ENCODE measurements around the gene C3AR1. TPM values are rescaled to one million over a fixed set of nuclear protein-coding genes. Genes with fewer than 3 reads are reported as not detected.

Gene C3AR1
- total and polyA plus RNA-seq, 2 of the 13 experiments (the other 11 are each of a cell fraction or from before 2014, with no cell fraction given): not detected

GRCh38 chr12:8099235-8099634 lies 33.1 kb upstream of the C3AR1 start:
- no peak for TF ChIP-seq FOXO4 (CRISPR knock-in tag; conservative IDR thresholded peaks at IDR 0.05)
- TF ChIP-seq ZNF30 (CRISPR knock-in tag; IDR thresholded peaks at IDR 0.05): no peak
- no peak for TF ChIP-seq BRD4 (CRISPR knock-in tag; IDR thresholded peaks at IDR 0.05)
- no peak for TF ChIP-seq ZNF451 (CRISPR knock-in tag; IDR thresholded peaks at IDR 0.05)
- TF ChIP-seq ZFP36 (IDR thresholded peaks at IDR 0.05; ENCODE audit: borderline replicate concordance, low read depth, low read length, partially characterized antibody): no peak
- no peak for TF ChIP-seq ZNF484 (CRISPR knock-in tag; IDR thresholded peaks at IDR 0.05; ENCODE audit: borderline replicate concordance, low read depth)
- TF ChIP-seq, protein P1, sequence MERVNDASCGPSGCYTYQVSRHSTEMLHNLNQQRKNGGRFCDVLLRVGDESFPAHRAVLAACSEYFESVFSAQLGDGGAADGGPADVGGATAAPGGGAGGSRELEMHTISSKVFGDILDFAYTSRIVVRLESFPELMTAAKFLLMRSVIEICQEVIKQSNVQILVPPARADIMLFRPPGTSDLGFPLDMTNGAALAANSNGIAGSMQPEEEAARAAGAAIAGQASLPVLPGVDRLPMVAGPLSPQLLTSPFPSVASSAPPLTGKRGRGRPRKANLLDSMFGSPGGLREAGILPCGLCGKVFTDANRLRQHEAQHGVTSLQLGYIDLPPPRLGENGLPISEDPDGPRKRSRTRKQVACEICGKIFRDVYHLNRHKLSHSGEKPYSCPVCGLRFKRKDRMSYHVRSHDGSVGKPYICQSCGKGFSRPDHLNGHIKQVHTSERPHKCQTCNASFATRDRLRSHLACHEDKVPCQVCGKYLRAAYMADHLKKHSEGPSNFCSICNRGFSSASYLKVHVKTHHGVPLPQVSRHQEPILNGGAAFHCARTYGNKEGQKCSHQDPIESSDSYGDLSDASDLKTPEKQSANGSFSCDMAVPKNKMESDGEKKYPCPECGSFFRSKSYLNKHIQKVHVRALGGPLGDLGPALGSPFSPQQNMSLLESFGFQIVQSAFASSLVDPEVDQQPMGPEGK (CRISPR knock-in tag; IDR thresholded peaks at IDR 0.05): no peak
- no peak for TF ChIP-seq SPEN (CRISPR knock-in tag; IDR thresholded peaks at IDR 0.05; ENCODE audit: low read depth)
- no peak for TF ChIP-seq ZNF382 (CRISPR knock-in tag; IDR thresholded peaks at IDR 0.05; ENCODE audit: borderline replicate concordance)
- TF ChIP-seq HNRNPUL1 (IDR thresholded peaks at IDR 0.05; ENCODE audit: low read depth, low read length): no peak
- no peak for TF ChIP-seq HINFP (CRISPR knock-in tag; IDR thresholded peaks at IDR 0.05; ENCODE audit: low read depth)
- TF ChIP-seq NFYC (CRISPR knock-in tag; IDR thresholded peaks at IDR 0.05): no peak
- TF ChIP-seq SP1 (IDR thresholded peaks at IDR 0.05): no peak
- no peak for TF ChIP-seq SP1 (CRISPR knock-in tag; IDR thresholded peaks at IDR 0.05)
- TF ChIP-seq ZNF468 (CRISPR knock-in tag; IDR thresholded peaks at IDR 0.05): no peak
- TF ChIP-seq, protein P2, sequence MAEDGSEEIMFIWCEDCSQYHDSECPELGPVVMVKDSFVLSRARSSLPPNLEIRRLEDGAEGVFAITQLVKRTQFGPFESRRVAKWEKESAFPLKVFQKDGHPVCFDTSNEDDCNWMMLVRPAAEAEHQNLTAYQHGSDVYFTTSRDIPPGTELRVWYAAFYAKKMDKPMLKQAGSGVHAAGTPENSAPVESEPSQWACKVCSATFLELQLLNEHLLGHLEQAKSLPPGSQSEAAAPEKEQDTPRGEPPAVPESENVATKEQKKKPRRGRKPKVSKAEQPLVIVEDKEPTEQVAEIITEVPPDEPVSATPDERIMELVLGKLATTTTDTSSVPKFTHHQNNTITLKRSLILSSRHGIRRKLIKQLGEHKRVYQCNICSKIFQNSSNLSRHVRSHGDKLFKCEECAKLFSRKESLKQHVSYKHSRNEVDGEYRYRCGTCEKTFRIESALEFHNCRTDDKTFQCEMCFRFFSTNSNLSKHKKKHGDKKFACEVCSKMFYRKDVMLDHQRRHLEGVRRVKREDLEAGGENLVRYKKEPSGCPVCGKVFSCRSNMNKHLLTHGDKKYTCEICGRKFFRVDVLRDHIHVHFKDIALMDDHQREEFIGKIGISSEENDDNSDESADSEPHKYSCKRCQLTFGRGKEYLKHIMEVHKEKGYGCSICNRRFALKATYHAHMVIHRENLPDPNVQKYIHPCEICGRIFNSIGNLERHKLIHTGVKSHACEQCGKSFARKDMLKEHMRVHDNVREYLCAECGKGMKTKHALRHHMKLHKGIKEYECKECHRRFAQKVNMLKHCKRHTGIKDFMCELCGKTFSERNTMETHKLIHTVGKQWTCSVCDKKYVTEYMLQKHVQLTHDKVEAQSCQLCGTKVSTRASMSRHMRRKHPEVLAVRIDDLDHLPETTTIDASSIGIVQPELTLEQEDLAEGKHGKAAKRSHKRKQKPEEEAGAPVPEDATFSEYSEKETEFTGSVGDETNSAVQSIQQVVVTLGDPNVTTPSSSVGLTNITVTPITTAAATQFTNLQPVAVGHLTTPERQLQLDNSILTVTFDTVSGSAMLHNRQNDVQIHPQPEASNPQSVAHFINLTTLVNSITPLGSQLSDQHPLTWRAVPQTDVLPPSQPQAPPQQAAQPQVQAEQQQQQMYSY (CRISPR knock-in tag; IDR thresholded peaks at IDR 0.05): no peak
- TF ChIP-seq KDM6A (CRISPR knock-in tag; IDR thresholded peaks at IDR 0.05; ENCODE audit: low read depth): no peak
- no peak for TF ChIP-seq U2AF1 (optimal IDR thresholded peaks at IDR 0.05; ENCODE audit: low read depth, low read length)
- CTCF ChIA-PET (ENCODE audit: low intra/inter-chr PET ratio, low total read pairs): no interaction called here
- Histone ChIP-seq H3K4me3 (replicated peaks in 1 of 3; ENCODE audit: insufficient read depth in 1 of 3, low read depth in 2 of 3, low read length in 3 of 3) (no peak overlapping the region), H2AFZ (ENCODE audit: low read length) (no peak overlapping the region), H3K9ac (ENCODE audit: insufficient read depth, low read depth, low read length) (no peak overlapping the region), H3K36me3 (replicated peaks in 1 of 2; ENCODE audit: control insufficient read depth in 1 of 2, insufficient read depth in 2 of 2, low read length in 2 of 2) (peaks cover 9 to 34% of the 10 kb centered on the region in 2 experiments), H3K4me1 (ENCODE audit: insufficient read depth, low read length) (no peaks in the 10 kb centered on the region), H3K79me2 (ENCODE audit: insufficient read depth, low read length) (no peaks in the 10 kb centered on the region), H3K9me3 (ENCODE audit: low read length) (no peaks in the 10 kb centered on the region), H4K20me1 (ENCODE audit: insufficient read depth, low read length) (no peaks in the 10 kb centered on the region), H3K4me2 (ENCODE audit: low read depth, low read length) (no peak overlapping the region), H3K27ac (ENCODE audit: extremely low read length, insufficient read depth, low read length) (no peak overlapping the region), H3K27me3 (ENCODE audit: control insufficient read depth in 1 of 2, insufficient read depth in 2 of 2, low read length in 2 of 2) (no peaks in the 10 kb centered on the region)
- ATAC-seq: no peak
- WGBS (ENCODE audit: low lambda C conversion rate): 100% methylated on average over 3 of the region's 3 CpGs
- POLR2A ChIA-PET: no interaction called here
- in situ Hi-C loops (cut with HindIII; ENCODE audit: extremely low pct_ligation_motif_present, low pct_unique_long_range_greater_than_20kb): no loop called here
- DNase-seq (ENCODE audit: low spot score): no peak
- no peak for FAIRE-seq
- intact Hi-C loops (cut with micrococcal nuclease; ENCODE audit: unreplicated experiment): no loop called here
- no TSS peak for BruUV-seq (replicated peaks)

Data from HepG2 (cell line).